HepG2 (cell line): ENCODE measurements around the gene STK25. TPM values are rescaled to one million over a fixed set of nuclear protein-coding genes. Genes with fewer than 3 reads are reported as not detected.

ENCODE experiments used
- ATF1 ChIP-seq: IDR thresholded peaks from 2 replicates; pipeline ENCODE4 v1.6.1; 2016; ENCODE audit warnings: mild to moderate bottlenecking, control low read depth
- DPF2 ChIP-seq: sonication (generic); formaldehyde crosslinking; IDR thresholded peaks from 2 replicates; pipeline ENCODE4 v1.4.0; 2020; ENCODE audit warnings: mild to moderate bottlenecking, low read depth, missing genetic modification reagents, borderline replicate concordance
- GATAD2A ChIP-seq: IDR thresholded peaks from 2 replicates; pipeline ENCODE4 v1.6.1; 2016
- IRF2 ChIP-seq: IDR thresholded peaks from 2 replicates; pipeline ENCODE4 v1.6.1; 2018; ENCODE audit warnings: missing genetic modification reagents, missing compliant biosample characterization
- IRX3 ChIP-seq: sonication (generic); formaldehyde crosslinking; IDR thresholded peaks from 2 replicates; pipeline ENCODE4 v1.8.1; 2023; ENCODE audit warnings: mild to moderate bottlenecking, low read depth, missing genetic modification reagents, borderline replicate concordance
- MIXL1 ChIP-seq: IDR thresholded peaks from 2 replicates; pipeline ENCODE4 v1.6.1; 2016
- SALL1 ChIP-seq: sonication (generic); formaldehyde crosslinking; IDR thresholded peaks from 2 replicates; pipeline ENCODE4 v1.8.0; 2022; ENCODE audit warnings: mild to moderate bottlenecking, missing genetic modification reagents
- SIN3B ChIP-seq: fragments of 150-350 bp; IDR thresholded peaks from 2 replicates; pipeline ENCODE4 v1.6.1; 2014; ENCODE audit warnings: low read length
- TBX2 ChIP-seq: sonication (generic); formaldehyde crosslinking; IDR thresholded peaks from 2 replicates; pipeline ENCODE4 v1.5.0; 2020; ENCODE audit warnings: missing genetic modification reagents, mild to moderate bottlenecking, borderline replicate concordance
- ZNF292 ChIP-seq: sonication (generic); formaldehyde crosslinking; IDR thresholded peaks from 2 replicates; pipeline ENCODE4 v1.8.1; 2022; ENCODE audit warnings: mild to moderate bottlenecking, low read depth, missing genetic modification reagents, borderline replicate concordance
- ZNF496 ChIP-seq: sonication (generic); formaldehyde crosslinking; IDR thresholded peaks from 2 replicates; pipeline ENCODE4 v1.8.1; 2023; ENCODE audit warnings: mild to moderate bottlenecking, moderate library complexity, missing genetic modification reagents; ENCODE audit not compliant: insufficient replicate concordance
- ZNF567 ChIP-seq: sonication (generic); formaldehyde crosslinking; IDR thresholded peaks from 2 replicates; pipeline ENCODE4 v1.8.1; 2023; ENCODE audit warnings: mild to moderate bottlenecking, missing genetic modification reagents, borderline replicate concordance
- ZNF768 ChIP-seq: sonication (generic); formaldehyde crosslinking; IDR thresholded peaks from 2 replicates; pipeline ENCODE4 v1.4.0; 2020; ENCODE audit warnings: missing genetic modification reagents
- polyA plus RNA-seq, 8 experiments: library from polyadenylated mRNA; depleted of rRNA in 3 of 8; stranded (reverse) in 7 of 8; unstranded in 1 of 8; fragments of >200 nt; fragmentation: Illumina TruSeq in 4 of 8; extraction: Trizol in 4 of 8; gene quantifications; 2 replicates each; pipeline versions ENCODE4 v1.2.1 to v1.2.3, GENCODE V29; 2011 to 2016; ENCODE audit warnings: low read depth in 4 of 8, missing spikeins in 1 of 8, mixed read lengths in 1 of 8; ENCODE audit not compliant: insufficient read depth in 1 of 8
- total RNA-seq, 5 experiments: library from RNA; depleted of rRNA; stranded (reverse); fragments of >200 nt; fragmentation: Illumina TruSeq; extraction: Trizol; gene quantifications; 2 replicates each; pipeline ENCODE4 v1.2.3, GENCODE V29; 2016; ENCODE audit warnings: low read depth in 1 of 5
- TF ChIP-seq, protein P1 (sequence below): sonication (generic); formaldehyde crosslinking; IDR thresholded peaks from 2 replicates; pipeline ENCODE4 v1.4.0; 2020; ENCODE audit warnings: missing genetic modification reagents

Gene STK25
- total and polyA plus RNA-seq, 2 of the 13 experiments (the other 11 are each of a cell fraction or from before 2014, with no cell fraction given), result 177 to 481 TPM

- TF ChIP-seq TBX2 (CRISPR knock-in tag) (peak; percentile 19; the same call in 1 of the 2 replicates), IRF2 (no peak), ZNF567 (CRISPR knock-in tag) (no peak), MIXL1 (CRISPR knock-in tag) (no peak), DPF2 (no peak), ZNF768 (CRISPR knock-in tag) (no peak), ZNF292 (CRISPR knock-in tag) (no peak), ATF1 (CRISPR knock-in tag) (no peak), ZNF496 (CRISPR knock-in tag) (no peak), GATAD2A (0 out of 2 replicates have a peak, but pooled peaks have one; percentile 14), IRX3 (CRISPR knock-in tag) (no peak), SALL1 (CRISPR knock-in tag) (no peak), SIN3B (no peak)
- TF ChIP-seq, protein P1, sequence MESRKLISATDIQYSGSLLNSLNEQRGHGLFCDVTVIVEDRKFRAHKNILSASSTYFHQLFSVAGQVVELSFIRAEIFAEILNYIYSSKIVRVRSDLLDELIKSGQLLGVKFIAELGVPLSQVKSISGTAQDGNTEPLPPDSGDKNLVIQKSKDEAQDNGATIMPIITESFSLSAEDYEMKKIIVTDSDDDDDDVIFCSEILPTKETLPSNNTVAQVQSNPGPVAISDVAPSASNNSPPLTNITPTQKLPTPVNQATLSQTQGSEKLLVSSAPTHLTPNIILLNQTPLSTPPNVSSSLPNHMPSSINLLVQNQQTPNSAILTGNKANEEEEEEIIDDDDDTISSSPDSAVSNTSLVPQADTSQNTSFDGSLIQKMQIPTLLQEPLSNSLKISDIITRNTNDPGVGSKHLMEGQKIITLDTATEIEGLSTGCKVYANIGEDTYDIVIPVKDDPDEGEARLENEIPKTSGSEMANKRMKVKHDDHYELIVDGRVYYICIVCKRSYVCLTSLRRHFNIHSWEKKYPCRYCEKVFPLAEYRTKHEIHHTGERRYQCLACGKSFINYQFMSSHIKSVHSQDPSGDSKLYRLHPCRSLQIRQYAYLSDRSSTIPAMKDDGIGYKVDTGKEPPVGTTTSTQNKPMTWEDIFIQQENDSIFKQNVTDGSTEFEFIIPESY (CRISPR knock-in tag), result 0 out of 2 replicates have a peak, but pooled peaks have one; percentile 25
These were observed 2.8 kb upstream of the STK25 start (continued) for GRCh38 chr2:241511091-241511741.
